Neural crest cell (in vitro differentiated cells): Measurements from ENCODE around the gene TP63. TPM values are rescaled to one million over a fixed set of nuclear protein-coding genes. Genes with fewer than 3 reads are reported as not detected.

Experiments
- DNase-seq: peaks from one replicate; pipeline ENCODE4 v3.0.0; 2021; ENCODE audit warnings: low read depth, mixed read lengths, low spot score
- H3K27ac Mint-ChIP-seq: one replicate; pipeline ENCODE4 v1.8.0; 2021; ENCODE audit warnings: mild to moderate bottlenecking, mixed read lengths; ENCODE audit not compliant: unreplicated experiment
- H3K27me3 Mint-ChIP-seq: 2 replicates; pipeline ENCODE4 v1.8.0; 2021; ENCODE audit warnings: low read depth, mild to moderate bottlenecking, mixed read lengths
- H3K36me3 Mint-ChIP-seq: 2 replicates; pipeline ENCODE4 v1.8.0; 2021; ENCODE audit warnings: low read depth, mild to moderate bottlenecking, mixed read lengths
- H3K4me1 Mint-ChIP-seq: 2 replicates; pipeline ENCODE4 v1.8.0; 2021; ENCODE audit warnings: mixed read lengths
- H3K4me3 Mint-ChIP-seq: one replicate; pipeline ENCODE4 v1.8.0; 2021; ENCODE audit warnings: mild to moderate bottlenecking, mixed read lengths
- H3K9me3 Mint-ChIP-seq: 2 replicates; pipeline ENCODE4 v1.8.0; 2021; ENCODE audit warnings: mixed read lengths
- CTCF ChIP-seq: fragments of 200-600 bp; sonication (generic); conservative IDR thresholded peaks from 2 replicates; pipeline ENCODE4 v1.5.0; 2021; ENCODE audit warnings: antibody characterized with exemption, mild to moderate bottlenecking
- total RNA-seq: library from RNA; stranded (reverse); gene quantifications from 2 replicates; pipeline ENCODE4 v1.2.1, GENCODE V29; 2021

Gene TP63
- total RNA-seq, 1 donor from 2014 or later = 0.21 TPM

- Mint-ChIP-seq H3K4me1 (no peaks in the 10 kb centered on the region), H3K9me3 (no peaks in the 10 kb centered on the region), H3K27ac (no peak overlapping the region), H3K27me3 (no peaks in the 10 kb centered on the region), H3K36me3 (no peaks in the 10 kb centered on the region), H3K4me3 (no peak overlapping the region)
- DNase-seq = no peak
- no peak for TF ChIP-seq CTCF
These were observed 265.3 kb downstream of the TP63 start for GRCh38 chr3:189896533-189896932.

- DNase-seq = no peak
- H3K4me1 Mint-ChIP-seq = peaks cover 5% of the 10 kb centered on the region
- H3K27ac Mint-ChIP-seq = no peak overlapping the region
- H3K9me3 Mint-ChIP-seq = no peaks in the 10 kb centered on the region
- H3K27me3 Mint-ChIP-seq = no peaks in the 10 kb centered on the region
- TF ChIP-seq CTCF = no peak
- H3K36me3 Mint-ChIP-seq = no peaks in the 10 kb centered on the region
- H3K4me3 Mint-ChIP-seq = no peak overlapping the region
These were observed 266.2 kb downstream of the TP63 start for GRCh38 chr3:189897406-189897805.

GRCh38 chr3:189898559-189899153, 267.5 kb downstream of the TP63 start:
- no peaks in the 10 kb centered on the region for H3K36me3 Mint-ChIP-seq
- TF ChIP-seq CTCF = no peak
- no peak overlapping the region for H3K27ac Mint-ChIP-seq
- peaks cover 15% of the 10 kb centered on the region for H3K4me1 Mint-ChIP-seq
- H3K27me3 Mint-ChIP-seq = no peaks in the 10 kb centered on the region
- no peak overlapping the region for H3K4me3 Mint-ChIP-seq
- no peaks in the 10 kb centered on the region for H3K9me3 Mint-ChIP-seq
- no peak for DNase-seq

- H3K36me3 Mint-ChIP-seq = no peaks in the 10 kb centered on the region
- DNase-seq = no peak
- no peak overlapping the region for H3K4me3 Mint-ChIP-seq
- no peaks in the 10 kb centered on the region for H3K27me3 Mint-ChIP-seq
- TF ChIP-seq CTCF = no peak
- H3K4me1 Mint-ChIP-seq = peaks cover 15% of the 10 kb centered on the region
- no peaks in the 10 kb centered on the region for H3K9me3 Mint-ChIP-seq
- no peak overlapping the region for H3K27ac Mint-ChIP-seq
These were observed 268.0 kb downstream of the TP63 start for GRCh38 chr3:189899186-189899585.

GRCh38 chr3:189900578-189900977, 269.4 kb downstream of the TP63 start:
- peaks cover 15% of the 10 kb centered on the region for H3K4me1 Mint-ChIP-seq
- H3K36me3 Mint-ChIP-seq = no peaks in the 10 kb centered on the region
- no peaks in the 10 kb centered on the region for H3K9me3 Mint-ChIP-seq
- no peak overlapping the region for H3K27ac Mint-ChIP-seq
- H3K4me3 Mint-ChIP-seq = no peak overlapping the region
- no peaks in the 10 kb centered on the region for H3K27me3 Mint-ChIP-seq
- DNase-seq = no peak
- no peak for TF ChIP-seq CTCF
